Keratinocyte (primary cell): ENCODE data around the gene ROPN1L. TPM values are rescaled to one million over a fixed set of nuclear protein-coding genes. Genes with fewer than 3 reads are reported as not detected.

Experiments
- DNase-seq: peaks from one replicate; pipeline ENCODE4 v3.0.0-alpha.2; 2011; ENCODE audit warnings: low read depth, missing footprints, low spot score
- FAIRE-seq: peaks from 2 replicates; lab custom pipeline; 2011; peaks lifted over from hg19 to GRCh38; lab: Jason Lieb, UNC
- H2AFZ ChIP-seq: 2 replicates; pipeline ENCODE4 v1.6.0; 2012; ENCODE audit warnings: low read length, control low read depth, inconsistent platforms; ENCODE audit not compliant: control insufficient read depth
- H3K27ac ChIP-seq: 2 replicates; pipeline ENCODE4 v1.5.1; 2011; ENCODE audit warnings: low read length; ENCODE audit not compliant: control insufficient read depth, insufficient read depth
- H3K27me3 ChIP-seq: 3 replicates; pipeline ENCODE4 v1.6.0; 2011; ENCODE audit warnings: low read length; ENCODE audit not compliant: control insufficient read depth, insufficient read depth; ENCODE audit errors: extremely low read depth
- H3K36me3 ChIP-seq, 2 experiments: 2 replicates in 1 of 2; 3 replicates in 1 of 2; pipeline ENCODE4 v1.5.1; 2011; ENCODE audit warnings: low read length in 2 of 2, mild to moderate bottlenecking in 1 of 2; ENCODE audit not compliant: control insufficient read depth in 2 of 2, insufficient read depth in 2 of 2; ENCODE audit errors: extremely low read depth in 1 of 2
- H3K4me1 ChIP-seq: 3 replicates; pipeline ENCODE4 v1.5.1; 2011; ENCODE audit warnings: low read length; ENCODE audit not compliant: control insufficient read depth, insufficient read depth; ENCODE audit errors: extremely low read depth
- H3K4me2 ChIP-seq: 3 replicates; pipeline ENCODE4 v1.6.0; 2011; ENCODE audit warnings: low read depth, low read length; ENCODE audit not compliant: control insufficient read depth, insufficient read depth; ENCODE audit errors: extremely low read depth
- H3K4me3 ChIP-seq, 3 experiments: fragments of 200-600 bp in 1 of 3; sonication (generic) in 1 of 3; 2 replicates in 2 of 3; 3 replicates in 1 of 3; pipeline ENCODE4 v1.5.1; 2011 to 2016; ENCODE audit warnings: low read length in 3 of 3, mild to moderate bottlenecking in 3 of 3, control low read depth in 2 of 3, inconsistent platforms in 1 of 3, low read depth in 1 of 3, mixed read lengths in 1 of 3, mixed run types in 1 of 3, moderate library complexity in 1 of 3; ENCODE audit not compliant: control insufficient read depth in 2 of 3, insufficient read depth in 2 of 3; ENCODE audit errors: extremely low read depth in 1 of 3
- H3K79me2 ChIP-seq: 2 replicates; pipeline ENCODE4 v1.6.0; 2012; ENCODE audit warnings: low read length; ENCODE audit not compliant: control insufficient read depth, insufficient read depth
- H3K9ac ChIP-seq: 3 replicates; pipeline ENCODE4 v1.6.0; 2011; ENCODE audit warnings: low read length; ENCODE audit not compliant: control insufficient read depth, insufficient read depth; ENCODE audit errors: extremely low read depth
- H3K9me1 ChIP-seq: 3 replicates; pipeline ENCODE4 v1.6.0; 2011; ENCODE audit warnings: low read length; ENCODE audit not compliant: control insufficient read depth, insufficient read depth; ENCODE audit errors: extremely low read depth
- H3K9me3 ChIP-seq: 2 replicates; pipeline ENCODE4 v1.5.1; 2012; ENCODE audit warnings: low read depth, low read length; ENCODE audit not compliant: control insufficient read depth
- H4K20me1 ChIP-seq: 3 replicates; pipeline ENCODE4 v1.6.0; 2011; ENCODE audit warnings: low read length; ENCODE audit not compliant: control insufficient read depth, insufficient read depth; ENCODE audit errors: extremely low read depth
- CTCF ChIP-seq, 3 experiments: IDR thresholded peaks in 1 of 3; conservative IDR thresholded peaks in 1 of 3; optimal IDR thresholded peaks in 1 of 3; 2 replicates in 2 of 3; 3 replicates in 1 of 3; pipeline versions ENCODE3 to v1.5.1; 2011; ENCODE audit warnings: low read length in 3 of 3, mild to moderate bottlenecking in 3 of 3, moderate library complexity in 2 of 3, control low read depth in 1 of 3, inconsistent platforms in 1 of 3; ENCODE audit not compliant: insufficient read depth in 2 of 3; ENCODE audit errors: extremely low read depth in 1 of 3
- EZH2 ChIP-seq: IDR thresholded peaks from one replicate; pipeline ENCODE4 v1.6.1; 2012; ENCODE audit warnings: inconsistent platforms, mild to moderate bottlenecking, low read length, moderate library complexity
- dilution Hi-C: fragments of 300-500 bp; cut with MboI; formaldehyde crosslinking; loops from one replicate; pipeline ENCODE4 v1.7.0; 2020; ENCODE audit warnings: low sequenced_read_pairs; ENCODE audit not compliant: extremely low pct_ligation_motif_present
- polyA plus RNA-seq, 5 experiments: library from polyadenylated mRNA; depleted of rRNA in 3 of 5; stranded (reverse) in 3 of 5; stranded (forward) in 1 of 5; unstranded in 1 of 5; fragments of >200 nt; gene quantifications; 1 replicate in 1 of 5; 2 replicates in 3 of 5; 3 replicates in 1 of 5; pipeline versions ENCODE4 v1.2.1 to v1.2.3, GENCODE V29; 2011 to 2012; ENCODE audit warnings: missing spikeins in 2 of 5, low read depth in 1 of 5, low replicate concordance in 1 of 5

The ROPN1L gene
- polyA plus RNA-seq, 1 donor (not counting 4 experiments of a cell fraction or from before 2014, with no cell fraction given), result not detected

- FAIRE-seq (no peak), DNase-seq (no peak)
- Histone ChIP-seq H3K36me3 (no peaks in the 10 kb centered on the region), H3K27me3 (no peaks in the 10 kb centered on the region), H3K27ac (no peak overlapping the region), H2AFZ (no peak overlapping the region), H3K9me3 (no peaks in the 10 kb centered on the region), H3K4me3 (no peak overlapping the region), H3K4me1 (peaks cover 6% of the 10 kb centered on the region), H4K20me1 (no peaks in the 10 kb centered on the region), H3K4me2 (no peak overlapping the region), H3K9me1 (no peaks in the 10 kb centered on the region), H3K9ac (no peak overlapping the region), H3K79me2 (no peaks in the 10 kb centered on the region)
- dilution Hi-C loops, result no loop called here
- TF ChIP-seq CTCF (optimal IDR thresholded peaks at IDR 0.05 in 1 of 3, IDR thresholded peaks at IDR 0.05 in 1 of 3, conservative IDR thresholded peaks at IDR 0.05 in 1 of 3; ENCODE audit: extremely low read depth in 1 of 3, insufficient read depth in 2 of 3, low read length in 3 of 3), result no peak
- TF ChIP-seq EZH2, result no peak
Observed at GRCh38 chr5:10502578-10502977, 60.9 kb downstream of the ROPN1L start.

- no peak overlapping the region for H3K9ac ChIP-seq
- dilution Hi-C loops, result no loop called here
- H3K79me2 ChIP-seq, result no peaks in the 10 kb centered on the region
- no peaks in the 10 kb centered on the region for H3K9me1 ChIP-seq
- no peaks in the 10 kb centered on the region for H3K9me3 ChIP-seq
- H3K36me3 ChIP-seq, result no peaks in the 10 kb centered on the region
- H2AFZ ChIP-seq, result no peak overlapping the region
- peaks cover 6% of the 10 kb centered on the region for H3K4me1 ChIP-seq
- H3K4me2 ChIP-seq, result no peak overlapping the region
- no peak for TF ChIP-seq CTCF (optimal IDR thresholded peaks at IDR 0.05 in 1 of 3, IDR thresholded peaks at IDR 0.05 in 1 of 3, conservative IDR thresholded peaks at IDR 0.05 in 1 of 3; ENCODE audit: extremely low read depth in 1 of 3, insufficient read depth in 2 of 3, low read length in 3 of 3)
- no peak for TF ChIP-seq EZH2
- FAIRE-seq (no peak), DNase-seq (no peak)
- H3K27me3 ChIP-seq, result no peaks in the 10 kb centered on the region
- H4K20me1 ChIP-seq, result no peaks in the 10 kb centered on the region
- H3K27ac ChIP-seq, result no peak overlapping the region
- H3K4me3 ChIP-seq, result no peak overlapping the region
Observed at GRCh38 chr5:10503321-10503720, 61.6 kb downstream of the ROPN1L start.
